Vagina (tissue), 2 donors: ENCODE measurements around the gene SOCS1. TPM values are rescaled to one million over a fixed set of nuclear protein-coding genes. Genes with fewer than 3 reads are reported as not detected.
A peak's percentile ranks its signal among the peaks of the same experiment; 100 is the strongest.

Experiments used
- DNase-seq, 2 donors: peaks; one replicate each; pipeline ENCODE4 v3.0.0-alpha.2; 2017; ENCODE audit errors: extremely low spot score in 2 of 2
- H3K27ac ChIP-seq: fragments of 200-600 bp; sonication (generic); one replicate; pipeline ENCODE4 v1.5.1; 2019
- H3K27me3 ChIP-seq: fragments of 200-600 bp; sonication (generic); one replicate; pipeline ENCODE4 v1.5.1; 2019
- H3K36me3 ChIP-seq, 2 donors: fragments of 200-600 bp; sonication (generic); one replicate each; pipeline ENCODE4 v1.5.1; 2017 to 2019
- H3K4me1 ChIP-seq: fragments of 200-600 bp; sonication (generic); one replicate; pipeline ENCODE4 v1.5.1; 2019
- H3K4me3 ChIP-seq, 2 donors: fragments of 200-600 bp; sonication (generic); 1 replicate in 1 of 2; 2 replicates in 1 of 2; pipeline ENCODE4 v1.5.1; 2016 to 2019
- H3K9me3 ChIP-seq: fragments of 200-600 bp; sonication (generic); one replicate; pipeline ENCODE4 v1.5.1; 2019
- CTCF ChIP-seq, 3 experiments: fragments of 450-650 bp in 2 of 3; fragments of 200-600 bp in 1 of 3; sonication (generic) in 1 of 3; IDR thresholded peaks; one replicate each; pipeline ENCODE4 v1.5.1; 2017 to 2019; ENCODE audit warnings: antibody characterized with exemption in 3 of 3, mild to moderate bottlenecking in 2 of 3, moderate library complexity in 2 of 3
- POLR2A ChIP-seq, 2 donors: fragments of 450-650 bp; IDR thresholded peaks; one replicate each; pipeline ENCODE4 v1.6.1; 2017; ENCODE audit warnings: antibody characterized with exemption in 2 of 2, mild to moderate bottlenecking in 2 of 2, moderate library complexity in 2 of 2
- POLR2AphosphoS5 ChIP-seq, 2 donors: sonication (generic); formaldehyde crosslinking; IDR thresholded peaks; one replicate each; pipeline ENCODE4 v1.9.0; 2017; ENCODE audit warnings: antibody characterized with exemption in 2 of 2, mild to moderate bottlenecking in 2 of 2, low read depth in 1 of 2; ENCODE audit not compliant: insufficient read depth in 1 of 2
- intact Hi-C: fragments of 100-400 bp; cut with DNase I; formaldehyde crosslinking; loops from one replicate; pipeline ENCODE4 v1.15.1; 2023
- total RNA-seq: library from RNA; depleted of rRNA; stranded (reverse); fragments of >200 nt; gene quantifications from one replicate; pipeline ENCODE4 v1.2.3, GENCODE V29; 2016

The SOCS1 gene
- total RNA-seq, 1 donor from 2014 or later: 22.1 TPM

- Histone ChIP-seq H3K36me3 (no peaks in the 10 kb centered on the region), H3K27me3 (no peaks in the 10 kb centered on the region), H3K4me3 (peak overlapping the region in 1 of 2 donors; percentile 9), H3K9me3 (no peaks in the 10 kb centered on the region), H3K4me1 (peaks cover 17% of the 10 kb centered on the region), H3K27ac (no peak overlapping the region)
- intact Hi-C loops: no loop called here
- DNase-seq: no peak
- TF ChIP-seq POLR2A (IDR thresholded peaks at IDR 0.05) (no peak), POLR2AphosphoS5 (IDR thresholded peaks at IDR 0.05; ENCODE audit: insufficient read depth in 1 of 2, low read depth in 1 of 2) (peak in 1 of 2 donors; percentile 37), CTCF (IDR thresholded peaks at IDR 0.05) (no peak)
Measured at GRCh38 chr16:11296706-11297491, 40.9 kb upstream of the SOCS1 start.

GRCh38 chr16:11296351-11296705, 40.3 kb upstream of the SOCS1 start:
- Histone ChIP-seq H3K36me3 (no peaks in the 10 kb centered on the region), H3K27ac (no peak overlapping the region), H3K4me1 (peaks cover 17% of the 10 kb centered on the region), H3K9me3 (no peaks in the 10 kb centered on the region), H3K4me3 (no peak overlapping the region), H3K27me3 (no peaks in the 10 kb centered on the region)
- intact Hi-C loops: no loop called here
- TF ChIP-seq CTCF (IDR thresholded peaks at IDR 0.05): no peak
- no peak for TF ChIP-seq POLR2AphosphoS5 (IDR thresholded peaks at IDR 0.05; ENCODE audit: insufficient read depth in 1 of 2, low read depth in 1 of 2)
- TF ChIP-seq POLR2A (IDR thresholded peaks at IDR 0.05): no peak
- no peak for DNase-seq

- H3K27ac ChIP-seq: no peak overlapping the region
- no peak for DNase-seq
- no peaks in the 10 kb centered on the region for H3K36me3 ChIP-seq
- H3K4me3 ChIP-seq: no peak overlapping the region
- no peaks in the 10 kb centered on the region for H3K27me3 ChIP-seq
- no peaks in the 10 kb centered on the region for H3K9me3 ChIP-seq
- TF ChIP-seq POLR2AphosphoS5 (IDR thresholded peaks at IDR 0.05; ENCODE audit: insufficient read depth in 1 of 2, low read depth in 1 of 2) (no peak), CTCF (IDR thresholded peaks at IDR 0.05) (no peak), POLR2A (IDR thresholded peaks at IDR 0.05) (no peak)
- peaks cover 17% of the 10 kb centered on the region for H3K4me1 ChIP-seq
- intact Hi-C loops: no loop called here
Measured at GRCh38 chr16:11295672-11296071, 39.7 kb upstream of the SOCS1 start.

- intact Hi-C loops: no loop called here
- H3K27ac ChIP-seq: no peak overlapping the region
- no peaks in the 10 kb centered on the region for H3K27me3 ChIP-seq
- peaks cover 7% of the 10 kb centered on the region for H3K4me1 ChIP-seq
- no peak overlapping the region for H3K4me3 ChIP-seq
- no peaks in the 10 kb centered on the region for H3K36me3 ChIP-seq
- DNase-seq: no peak
- no peak for TF ChIP-seq POLR2A (IDR thresholded peaks at IDR 0.05)
- no peak for TF ChIP-seq POLR2AphosphoS5 (IDR thresholded peaks at IDR 0.05; ENCODE audit: insufficient read depth in 1 of 2, low read depth in 1 of 2)
- TF ChIP-seq CTCF (IDR thresholded peaks at IDR 0.05): no peak
- H3K9me3 ChIP-seq: no peaks in the 10 kb centered on the region
Measured at GRCh38 chr16:11292076-11292748, 36.2 kb upstream of the SOCS1 start.
